ENCODE results near the gene ADK.
"Not testable (repeated sequence)": the region's sequence is repeated elsewhere in the genome, so short reads cannot be mapped to it uniquely, and the experiment has no call there.

ADK gene

DNA sequence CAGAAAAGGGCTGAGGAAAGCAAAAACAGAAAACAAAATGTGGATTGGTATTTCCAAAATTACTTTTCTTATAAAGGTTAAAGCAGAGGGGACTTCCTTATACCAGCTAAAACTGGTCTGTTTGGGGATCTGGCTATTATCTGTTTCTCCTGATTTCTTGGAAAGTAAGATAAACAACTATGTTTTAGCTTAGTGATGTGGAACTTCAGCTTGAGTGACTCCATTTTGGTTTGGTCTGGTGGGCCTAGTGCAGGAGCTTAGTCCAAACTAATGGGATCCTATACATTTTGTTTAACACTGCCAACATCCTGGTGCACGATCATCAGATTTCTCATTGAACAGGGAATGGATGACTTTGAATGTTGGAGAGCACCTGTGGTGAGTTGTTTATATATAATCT, 283.5 kb downstream of the ADK start:
- no peak for DNase-seq

DNA sequence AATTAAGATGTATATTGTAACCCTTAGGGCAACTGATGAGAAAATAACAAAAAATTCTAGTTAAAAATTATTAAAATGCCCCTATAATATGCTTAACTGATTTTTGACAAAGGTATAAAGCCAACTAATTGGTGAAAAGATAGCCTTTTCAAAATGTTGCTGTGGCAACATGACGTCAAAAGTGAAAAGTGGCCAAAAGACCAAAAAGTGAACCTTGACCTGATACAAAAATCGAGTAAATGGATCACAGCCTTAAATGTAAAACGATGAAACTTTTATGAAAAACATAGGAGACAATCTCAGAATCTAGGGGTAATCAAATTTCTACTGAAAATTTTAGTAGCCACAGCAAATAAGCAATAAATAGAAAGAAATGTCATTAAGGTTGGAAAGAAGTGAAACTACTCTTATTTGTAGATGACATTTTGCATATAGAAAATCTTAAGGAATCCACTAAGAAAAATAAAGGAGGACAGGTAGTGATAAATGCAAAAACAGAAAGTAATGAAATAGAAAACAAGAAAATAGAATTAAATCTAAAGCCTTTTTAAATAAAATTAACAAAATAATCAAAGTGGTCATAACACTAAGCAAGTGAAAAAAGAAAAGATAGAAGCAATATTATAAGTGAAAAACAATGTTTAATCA, 285.6 kb downstream of the ADK start:
- no peak for DNase-seq

DNA sequence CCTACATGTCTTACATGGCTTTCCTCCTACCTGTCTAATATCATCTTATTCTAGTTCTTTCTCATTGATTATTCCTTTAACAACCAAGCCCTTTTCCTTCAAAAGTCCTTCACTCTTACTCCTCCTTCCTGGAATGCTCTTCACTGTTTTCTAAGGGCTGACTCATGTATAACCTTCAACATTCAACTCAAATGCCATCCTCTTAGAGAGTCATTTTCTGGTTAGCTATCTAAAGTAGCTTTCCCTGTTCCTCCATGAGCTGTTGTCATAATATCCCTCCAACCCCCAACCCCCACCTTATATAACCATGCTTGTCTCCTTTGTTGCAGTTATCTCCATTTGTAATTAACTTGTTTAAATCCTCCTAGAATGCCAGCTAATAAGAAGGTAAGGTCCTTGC, 286.8 kb downstream of the ADK start:
- no peak for DNase-seq

DNA sequence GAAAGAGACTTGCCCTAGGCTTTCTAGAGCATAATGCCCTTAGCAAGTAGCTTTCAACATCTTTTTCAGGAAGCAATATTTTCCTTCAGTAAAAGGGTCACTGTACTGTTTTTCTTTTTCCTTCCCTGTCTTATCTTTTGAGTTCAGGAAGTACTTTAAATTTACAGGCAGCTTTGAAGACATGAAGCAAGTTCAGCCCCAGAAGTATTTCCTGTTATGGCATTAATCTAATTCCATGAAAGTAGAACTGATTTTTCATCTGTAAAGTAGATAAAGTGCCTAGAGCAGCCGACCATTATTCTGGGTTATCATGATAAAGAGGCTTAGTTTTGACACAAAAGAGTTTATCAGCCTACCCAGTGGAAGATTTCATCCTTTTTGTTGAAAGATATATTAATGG, 288.2 kb downstream of the ADK start:
- DNase-seq, result peak; percentile 6

DNA sequence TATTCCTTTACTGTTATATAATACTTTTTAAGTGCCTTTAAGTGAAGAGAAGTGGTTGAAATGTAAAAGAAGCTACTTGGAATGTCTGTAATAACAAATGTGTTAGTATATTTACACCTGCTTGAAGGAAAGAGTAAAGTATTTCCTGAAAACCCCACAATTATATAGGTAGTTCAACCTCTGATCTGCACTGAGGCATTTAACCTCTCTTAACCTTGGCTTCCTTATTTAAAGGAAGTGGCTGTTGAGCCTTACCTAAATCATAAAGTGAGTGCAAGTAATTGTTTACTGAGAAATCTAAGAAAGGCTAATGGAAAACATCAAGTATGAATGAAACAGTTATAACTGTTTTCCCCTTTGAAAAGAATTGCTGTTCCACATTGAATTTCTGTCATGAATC, 294.5 kb downstream of the ADK start:
- DNase-seq, result no peak

DNA sequence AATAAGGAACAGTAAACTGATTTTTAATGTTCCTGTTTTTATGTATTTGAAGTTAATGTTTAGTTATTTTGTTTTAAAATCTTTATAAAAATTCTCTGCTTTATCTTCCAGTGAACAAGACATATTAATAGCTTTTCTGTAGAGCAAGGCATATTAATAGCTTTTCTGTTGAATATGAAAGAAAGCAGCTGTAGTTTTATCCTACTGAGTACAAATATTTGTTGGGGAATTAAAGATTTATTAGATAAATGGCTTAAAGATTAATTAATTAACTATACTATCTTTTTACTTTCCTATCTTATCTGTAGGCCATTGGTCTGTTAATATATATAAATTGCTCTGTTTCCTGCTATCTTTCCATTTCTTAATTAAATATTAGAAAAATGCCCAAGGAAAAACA, 299.6 kb downstream of the ADK start:
- DNase-seq, result no peak

DNA sequence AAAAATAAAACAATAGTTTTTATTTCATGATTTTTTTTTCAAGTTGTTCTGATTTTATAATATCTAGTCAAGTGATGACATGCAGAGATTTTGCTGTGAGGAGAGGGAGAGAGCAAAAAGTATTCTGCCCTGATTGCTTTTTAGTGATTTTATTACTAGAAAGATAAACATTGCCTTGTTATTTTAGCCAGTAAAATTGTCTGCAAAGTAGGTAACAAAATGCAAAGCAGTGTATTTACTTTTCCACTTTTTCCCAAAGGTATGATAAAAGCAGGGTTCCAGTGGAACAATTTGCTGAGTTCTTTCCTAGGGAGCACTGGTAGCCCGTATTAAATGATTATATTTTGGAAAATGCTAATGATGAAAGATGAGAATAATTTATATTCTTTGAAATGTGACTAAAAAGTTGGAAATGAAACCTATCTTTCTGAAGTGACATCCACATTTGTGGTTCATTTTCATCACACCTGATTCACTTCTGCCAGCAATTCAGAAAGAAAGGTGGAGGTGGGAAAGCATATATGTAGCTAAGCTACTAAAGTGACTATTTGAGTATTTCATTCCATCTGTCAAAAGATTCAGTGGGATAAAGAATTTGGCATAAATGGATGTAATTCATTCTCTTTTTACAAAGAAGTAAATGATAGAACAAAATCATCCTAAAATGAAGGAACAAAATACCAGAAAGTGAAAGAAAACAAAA, 300.3 kb downstream of the ADK start:
- no peak for DNase-seq

DNA sequence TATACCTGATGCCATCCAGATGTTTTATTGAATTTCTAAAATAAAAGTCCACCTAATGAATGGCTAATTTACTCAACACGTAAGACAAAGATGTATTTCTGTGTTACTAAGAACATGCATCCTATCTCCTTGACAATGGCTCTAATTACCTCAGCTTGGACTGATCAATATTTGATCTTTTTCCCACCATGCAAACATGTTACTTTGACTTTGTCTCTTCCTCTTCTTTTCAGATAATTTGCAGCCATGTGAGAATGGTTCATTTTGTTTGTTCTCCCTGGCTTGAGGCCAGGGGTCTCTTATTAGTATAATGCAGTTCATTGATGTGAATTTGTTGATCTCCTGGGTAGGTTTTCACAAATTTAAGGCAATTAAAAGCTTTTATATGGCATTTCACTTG, 302.1 kb downstream of the ADK start:
- DNase-seq, result no peak

DNA sequence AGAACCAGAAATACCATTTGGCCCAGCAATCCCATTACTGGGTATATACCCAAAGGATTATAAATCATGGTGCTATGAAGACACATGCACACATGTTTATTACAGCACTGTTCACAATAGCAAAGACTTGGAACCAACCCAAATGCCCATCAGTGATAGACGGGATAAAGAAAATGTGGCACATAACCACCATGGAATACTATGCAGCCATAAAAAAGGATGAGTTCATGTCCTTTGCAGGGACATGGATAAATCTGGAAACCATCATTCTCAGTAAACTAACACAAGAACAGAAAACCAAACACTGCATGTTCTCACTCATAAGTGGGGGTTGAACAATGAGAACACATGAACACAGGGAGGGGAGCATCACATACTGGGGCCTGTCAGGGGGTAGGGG, 306.5 kb downstream of the ADK start:
- not testable (repeated sequence) for DNase-seq

DNA sequence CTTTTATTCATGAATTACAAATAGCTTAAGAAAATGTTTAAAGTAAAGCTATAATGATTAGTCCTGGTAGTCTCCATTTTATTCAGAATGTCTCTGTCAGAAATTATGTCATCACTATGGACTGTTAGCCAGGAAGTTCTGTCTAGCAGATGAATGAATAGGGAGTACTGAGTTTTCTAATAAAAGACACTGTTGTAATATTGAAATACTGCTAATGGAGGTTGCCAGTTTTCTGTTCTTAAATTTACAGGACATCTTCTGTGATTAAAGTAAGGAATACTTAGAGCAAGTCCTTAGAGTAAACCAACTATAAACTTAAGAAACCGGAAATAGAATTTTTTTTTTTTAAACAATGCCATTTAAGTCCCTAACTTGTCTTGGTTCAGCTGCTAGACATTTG, 309.8 kb downstream of the ADK start:
- DNase-seq, result no peak

DNA sequence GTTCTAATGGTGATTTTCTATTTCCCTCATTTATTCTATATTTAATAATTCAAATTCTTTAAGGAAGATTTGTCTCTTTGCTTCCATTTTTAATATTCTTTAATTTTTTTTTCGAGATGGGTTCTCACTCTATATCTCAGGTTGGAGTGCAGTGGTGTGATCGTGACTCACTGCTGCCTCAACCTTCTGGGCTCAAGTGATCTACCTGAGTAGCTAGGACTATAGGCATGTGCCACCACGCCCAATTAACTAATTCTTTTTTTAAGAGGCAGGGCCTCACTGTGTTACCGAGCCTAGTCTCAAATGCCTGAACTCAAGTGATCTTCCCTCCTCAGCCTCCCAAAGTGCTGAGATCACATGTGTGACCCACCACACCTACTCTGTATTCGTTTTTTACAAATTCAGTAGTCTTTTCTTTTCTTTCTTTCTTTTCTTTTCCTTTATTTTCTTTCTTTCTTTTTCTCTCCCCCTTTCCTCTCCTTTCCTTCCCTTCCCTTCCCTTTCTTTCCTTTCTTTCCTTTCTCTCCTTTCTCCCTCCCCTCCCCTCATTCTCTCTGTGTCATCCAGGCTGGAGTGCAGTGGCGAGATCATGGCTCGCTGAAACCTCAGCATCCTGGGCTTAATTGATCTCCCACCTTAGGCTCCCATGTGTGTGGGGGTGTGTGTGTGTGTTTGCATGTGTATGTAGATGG, 323.1 kb downstream of the ADK start:
- DNase-seq, result no peak

DNA sequence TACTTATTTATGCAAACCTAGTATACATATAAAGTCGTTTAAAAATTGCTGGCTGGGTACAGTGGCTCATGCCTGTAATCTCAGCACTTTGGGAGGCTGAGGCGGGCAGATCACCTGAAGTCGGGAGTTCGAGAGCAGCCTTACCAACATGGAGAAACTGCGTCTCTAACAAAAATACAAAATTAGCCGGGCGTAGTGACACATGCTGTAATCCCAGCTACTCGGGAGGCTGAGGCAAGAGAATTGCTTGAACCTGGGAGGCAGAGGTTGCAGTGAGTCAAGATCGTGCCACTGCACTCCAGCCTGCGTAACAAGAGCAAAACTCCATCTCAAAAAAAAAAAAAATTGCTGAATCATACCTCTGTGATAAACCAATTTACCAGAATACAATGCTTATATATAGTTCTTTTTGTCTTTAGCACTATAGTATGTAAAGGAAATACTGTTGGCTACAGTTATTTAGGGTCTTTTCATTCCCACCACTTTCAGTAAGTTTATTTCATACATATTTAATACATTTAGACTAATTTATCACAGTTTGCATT, 325.2 kb downstream of the ADK start:
- not testable (repeated sequence) for DNase-seq

DNA sequence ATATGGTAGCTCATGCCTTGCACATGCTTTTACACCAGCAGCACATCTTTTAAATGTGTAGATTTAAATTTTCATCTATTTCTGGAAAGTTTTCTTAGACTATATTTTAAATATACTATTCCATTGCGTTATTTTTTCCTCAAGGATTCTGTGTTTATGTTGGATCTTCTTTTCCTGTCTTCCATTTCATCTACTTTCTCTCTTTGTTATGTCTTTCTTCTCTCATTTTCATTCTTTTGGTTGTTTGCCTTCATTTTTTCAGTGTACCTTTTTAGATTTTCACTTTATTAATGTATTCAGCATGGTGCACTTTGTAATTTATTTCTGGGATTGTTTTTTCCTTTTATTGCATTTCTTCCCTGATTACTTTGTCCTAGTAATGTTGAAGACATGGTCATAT, 329.8 kb downstream of the ADK start:
- no peak for DNase-seq

DNA sequence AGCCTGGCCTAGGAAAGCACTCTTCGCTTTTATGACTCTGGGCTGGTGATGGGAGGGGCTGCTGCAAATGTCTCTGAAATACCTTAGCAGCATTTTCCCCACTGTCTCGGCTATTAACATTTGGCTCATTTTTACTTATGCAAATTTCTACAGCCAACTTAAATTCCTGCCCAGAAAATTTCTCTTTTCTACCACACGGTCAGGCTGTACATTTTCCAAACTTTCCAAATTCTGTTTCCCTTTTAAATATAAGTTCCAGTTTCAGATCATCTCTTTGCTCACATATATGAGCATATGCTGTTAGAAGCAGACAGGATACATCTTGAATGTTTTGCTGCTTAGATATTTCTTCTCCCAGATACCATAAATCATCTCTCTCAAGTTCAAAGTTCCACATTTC, 332.3 kb downstream of the ADK start:
- no peak for DNase-seq

DNA sequence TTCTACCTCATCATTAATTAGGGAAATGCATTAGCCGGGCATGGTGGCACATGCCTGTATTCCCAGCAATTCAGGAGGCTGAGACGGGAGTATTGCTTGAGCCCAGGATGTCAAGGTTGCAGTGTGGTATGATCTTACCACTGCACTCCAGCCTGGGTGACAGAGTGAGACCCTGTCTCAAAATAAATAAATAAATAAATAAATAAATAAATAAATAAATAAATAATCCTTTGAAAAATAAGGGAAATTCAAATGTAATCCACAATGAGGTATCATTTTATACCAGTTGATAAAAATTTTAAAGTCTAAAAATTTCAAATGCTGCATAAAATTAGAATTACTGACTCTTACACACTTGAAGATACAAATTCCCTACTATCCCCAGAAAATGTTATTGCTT, 334.3 kb downstream of the ADK start:
- DNase-seq, result no peak

DNA sequence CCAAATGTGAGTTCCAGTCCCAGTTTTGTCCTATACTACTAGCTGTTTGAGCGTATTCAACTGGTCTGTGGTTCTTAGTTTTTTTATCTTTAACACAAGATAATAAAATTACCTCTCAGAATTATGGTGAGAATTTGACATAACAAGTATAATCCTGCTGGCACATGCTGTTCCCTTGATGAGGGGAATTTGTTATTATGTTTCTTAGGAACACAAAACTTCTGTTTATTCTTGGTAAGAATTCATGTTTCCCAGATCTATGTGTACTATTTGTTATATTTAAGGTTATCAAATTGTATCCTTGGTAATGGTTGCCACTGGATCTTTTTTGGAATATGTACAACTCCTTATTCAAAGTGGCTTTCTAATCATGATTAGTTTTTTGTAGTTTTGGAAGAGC, 335.6 kb downstream of the ADK start:
- DNase-seq, result no peak

DNA sequence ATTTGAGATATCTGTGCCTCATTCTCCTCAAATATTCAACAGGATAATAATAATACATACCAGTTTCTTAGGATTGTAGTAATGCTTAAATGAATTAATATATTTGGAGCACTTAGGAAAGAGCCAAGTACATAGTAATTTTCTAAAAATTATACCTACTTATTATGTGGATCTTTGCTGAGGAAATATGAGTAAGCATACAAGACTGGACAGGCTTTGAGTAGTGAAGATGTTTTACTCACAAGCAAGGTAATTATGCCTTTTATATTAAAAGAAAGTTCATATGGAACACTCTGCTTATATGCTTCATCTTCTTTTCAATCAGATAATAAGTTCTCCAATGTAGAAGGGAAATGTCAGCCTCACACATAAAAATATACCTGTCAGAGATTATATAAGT, 337.9 kb downstream of the ADK start:
- DNase-seq, result no peak

DNA sequence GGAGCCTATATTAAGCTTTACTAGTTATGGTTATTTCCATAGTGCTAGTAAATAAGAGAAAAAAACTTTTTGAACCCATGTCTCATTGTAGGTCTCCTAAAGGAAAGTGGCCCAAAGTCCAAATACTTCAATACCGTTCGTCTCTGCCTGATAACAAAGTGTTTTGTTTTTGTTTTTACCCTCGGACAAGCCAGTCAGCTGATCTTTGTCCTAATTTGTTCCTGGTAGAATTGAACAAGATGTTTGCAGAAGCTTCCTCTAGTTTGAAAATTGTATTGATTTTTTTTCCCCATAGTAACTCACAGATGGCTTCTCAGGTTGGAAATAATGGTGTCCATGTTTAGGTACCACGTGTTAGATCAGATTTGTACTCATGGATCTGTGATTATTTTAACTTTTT, 339.5 kb downstream of the ADK start:
- no peak for DNase-seq

DNA sequence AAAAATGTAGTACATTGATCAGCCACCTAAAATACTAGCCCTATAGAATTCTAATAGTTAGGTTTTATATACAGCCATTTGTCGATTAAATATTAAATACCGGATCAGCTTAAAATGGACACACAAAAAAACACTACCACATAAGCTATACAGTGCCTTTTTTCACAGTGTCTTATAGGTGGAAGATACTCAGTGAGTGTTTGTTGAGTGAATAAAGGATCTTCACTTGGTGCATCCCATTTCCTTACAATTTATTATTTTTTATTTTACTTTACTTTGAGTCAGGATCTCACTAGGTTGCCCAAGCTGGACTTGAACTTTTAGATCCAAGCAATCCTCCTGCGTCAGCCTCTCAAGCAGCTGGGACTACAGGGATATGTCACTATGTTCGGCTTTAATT, 340.0 kb downstream of the ADK start:
- DNase-seq, result no peak

DNA sequence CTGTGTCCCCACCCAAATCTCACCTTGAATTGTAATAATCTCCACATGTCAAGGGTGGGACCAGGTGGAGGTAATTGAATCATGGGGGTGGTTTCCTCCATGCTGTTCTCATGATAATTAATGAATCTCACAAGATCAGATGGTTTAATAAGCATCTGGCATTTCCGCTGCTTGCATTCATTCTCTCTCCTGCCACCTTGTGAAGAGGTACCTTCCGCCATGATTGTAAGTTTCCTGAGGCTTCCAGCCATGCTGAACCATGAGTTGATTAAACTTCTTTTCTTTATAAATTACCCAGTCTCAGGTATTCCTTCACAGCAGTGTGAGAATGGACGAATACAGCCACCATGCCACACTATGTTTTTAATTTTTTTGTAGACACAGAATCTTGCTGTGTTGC, 345.3 kb downstream of the ADK start:
- DNase-seq, result not testable (repeated sequence)

DNA sequence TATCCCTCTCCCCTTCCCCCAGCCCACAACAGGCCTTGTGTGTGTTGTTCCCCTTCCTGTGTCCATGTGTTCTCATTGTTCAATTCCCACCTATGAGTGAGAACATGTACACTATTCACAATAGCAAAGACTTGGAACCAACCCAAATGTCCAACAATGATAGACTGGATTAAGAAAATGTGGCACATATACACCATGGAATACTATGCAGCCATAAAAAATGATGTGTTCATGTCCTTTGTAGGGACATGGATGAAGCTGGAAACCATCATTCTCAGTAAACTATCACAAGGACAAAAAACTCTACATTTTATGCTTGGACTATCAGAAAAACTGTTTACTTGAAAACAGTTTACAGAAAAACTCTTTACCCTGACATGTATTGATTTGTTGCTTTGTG, 347.6 kb downstream of the ADK start:
- DNase-seq, result not testable (repeated sequence)

DNA sequence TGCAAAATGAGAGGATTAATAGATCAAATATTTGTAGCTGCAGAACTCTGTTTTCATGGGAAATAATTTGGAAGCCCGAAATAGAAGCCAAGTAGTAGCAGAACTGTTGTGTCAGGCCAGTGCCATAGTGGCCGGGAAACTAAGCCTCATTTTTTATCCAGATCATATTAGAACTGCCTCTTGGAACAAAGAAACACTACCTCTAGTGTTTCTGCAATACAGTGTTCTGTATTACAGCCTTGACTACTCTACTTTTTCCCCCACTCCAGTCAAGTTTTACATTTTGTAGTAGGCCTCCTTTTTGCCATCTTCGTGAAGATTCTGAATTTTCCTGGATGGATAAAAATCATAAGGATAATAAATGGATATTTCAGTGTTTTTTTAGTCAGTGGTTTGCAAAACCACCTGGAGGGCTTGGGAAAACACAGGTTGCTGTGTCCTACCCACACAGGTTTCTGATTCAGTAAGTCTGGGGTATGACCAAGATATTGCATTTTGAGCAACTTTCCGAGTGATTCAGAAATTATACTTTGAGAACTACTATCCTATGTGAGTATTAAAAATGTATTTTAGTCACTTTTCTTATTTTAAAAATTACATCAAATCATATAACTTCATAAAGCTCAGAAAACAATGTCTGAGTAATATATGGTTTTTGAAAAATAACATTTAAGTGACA, 349.1 kb downstream of the ADK start:
- no peak for DNase-seq

DNA sequence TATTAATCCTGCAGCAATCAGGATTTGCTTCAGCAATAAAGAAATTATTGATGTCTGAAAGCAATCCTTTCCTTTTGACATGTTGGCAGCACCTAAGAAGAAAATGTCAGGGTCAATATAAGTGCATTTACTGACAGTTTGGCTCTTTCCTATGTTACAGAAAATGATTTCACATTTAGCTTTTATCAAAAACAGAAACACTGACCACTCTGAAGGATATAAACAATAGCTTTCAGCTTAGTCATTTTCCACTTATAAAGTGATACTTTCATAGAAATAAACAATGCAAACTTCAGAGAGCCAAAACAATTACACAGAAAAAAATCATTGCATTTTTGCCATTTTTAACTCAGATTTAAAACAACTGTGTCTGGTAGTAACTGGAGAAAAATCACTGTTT, 349.8 kb downstream of the ADK start:
- no peak for DNase-seq

All from hematopoietic multipotent progenitor cell treated with erythropoietin and hydrocortisone succinate and interleukin-3 and kit ligand, for 8 days (in vitro differentiated cells).